IMR-90 (cell line): Measurements from ENCODE around the gene TRAF7. TPM values are rescaled to one million over a fixed set of nuclear protein-coding genes. Genes with fewer than 3 reads are reported as not detected.
A peak's percentile ranks its signal among the peaks of the same experiment; 100 is the strongest.

Source experiments
- ATAC-seq: fragments of 200-7000 bp; cut with Tn5 transposase; 2 replicates; pipeline ENCODE4 v1.9.1; 2020; ENCODE audit warnings: low read depth, mild to moderate bottlenecking, moderate library complexity
- BruUV-seq: library from RNA; stranded (reverse); fragments of 400-500 nt; replicated peaks from 2 replicates; lab custom pipeline; 2021; lab: Mats Ljungman, UMichigan
- CTCF ChIA-PET: fragments of 300-600 bp; formaldehyde crosslinking; extraction: SDS; loops from one replicate; lab custom pipeline; 2021; ENCODE audit warnings: antibody characterized with exemption; lab: Yijun Ruan, JAX
- POLR2A ChIA-PET: fragments of 300-600 bp; sonication (Branson Sonifier 250); formaldehyde crosslinking; loops from one replicate; lab custom pipeline; 2022; ENCODE audit warnings: antibody characterized with exemption; ENCODE audit not compliant: unreplicated experiment; lab: Charles Lee
- DNase-seq: peaks from one replicate; pipeline ENCODE4 v3.0.0; 2013
- H2AFZ ChIP-seq: replicated peaks from 2 replicates; pipeline ENCODE3; 2013; ENCODE audit warnings: low read length, mild to moderate bottlenecking; ENCODE audit not compliant: poor library complexity
- H2AK5ac ChIP-seq: 2 replicates; pipeline ENCODE4 v1.6.1; 2013; ENCODE audit warnings: low read depth, low read length, inconsistent platforms
- H2AK9ac ChIP-seq: replicated peaks from 2 replicates; pipeline ENCODE3; 2013; ENCODE audit warnings: mild to moderate bottlenecking, low read depth, low read length, moderate library complexity; ENCODE audit not compliant: poor library complexity
- H2BK120ac ChIP-seq: 2 replicates; pipeline ENCODE4 v1.6.1; 2013; ENCODE audit warnings: low read depth, low read length, inconsistent platforms
- H2BK15ac ChIP-seq: 3 replicates; pipeline ENCODE4 v1.6.1; 2013; ENCODE audit warnings: low read depth, low read length, inconsistent platforms
- H2BK20ac ChIP-seq: 2 replicates; pipeline ENCODE4 v1.6.1; 2013; ENCODE audit warnings: low read depth, mild to moderate bottlenecking, inconsistent platforms, low read length, moderate library complexity
- H2BK5ac ChIP-seq: 2 replicates; pipeline ENCODE4 v1.6.1; 2013; ENCODE audit warnings: mild to moderate bottlenecking, low read depth, low read length, inconsistent platforms; ENCODE audit not compliant: poor library complexity, severe bottlenecking
- H3K14ac ChIP-seq: replicated peaks from 2 replicates; pipeline ENCODE4 v1.6.1; 2013; ENCODE audit warnings: low read depth, low read length, inconsistent platforms
- H3K18ac ChIP-seq: 2 replicates; pipeline ENCODE4 v1.6.1; 2013; ENCODE audit warnings: low read depth, low read length, control low read depth
- H3K23ac ChIP-seq: 2 replicates; pipeline ENCODE4 v1.6.1; 2013; ENCODE audit warnings: low read depth, low read length, inconsistent platforms
- H3K27ac ChIP-seq: 2 replicates; pipeline ENCODE4 v1.5.1; 2013; ENCODE audit warnings: mild to moderate bottlenecking, control low read depth, low read length; ENCODE audit not compliant: insufficient read depth
- H3K27me3 ChIP-seq: 2 replicates; pipeline ENCODE4 v1.6.1; 2013; ENCODE audit warnings: low read length; ENCODE audit not compliant: control insufficient read depth, insufficient read depth
- H3K36me3 ChIP-seq: 2 replicates; pipeline ENCODE4 v1.6.1; 2013; ENCODE audit warnings: low read length, mixed read lengths; ENCODE audit not compliant: control insufficient read depth, insufficient read depth
- H3K4ac ChIP-seq: 2 replicates; pipeline ENCODE4 v1.6.1; 2013; ENCODE audit warnings: low read depth, low read length, inconsistent platforms
- H3K4me1 ChIP-seq: 2 replicates; pipeline ENCODE4 v1.6.1; 2013; ENCODE audit warnings: low read length, mixed read lengths; ENCODE audit not compliant: control insufficient read depth, insufficient read depth
- H3K4me2 ChIP-seq: 2 replicates; pipeline ENCODE4 v1.6.1; 2013; ENCODE audit warnings: low read depth, mild to moderate bottlenecking, control low read depth, low read length, moderate library complexity
- H3K4me3 ChIP-seq: 2 replicates; pipeline ENCODE4 v1.5.1; 2013; ENCODE audit warnings: low read depth, mild to moderate bottlenecking, control low read depth, low read length, moderate library complexity; ENCODE audit not compliant: insufficient read depth
- H3K56ac ChIP-seq: 2 replicates; pipeline ENCODE4 v1.6.1; 2013; ENCODE audit warnings: low read length, inconsistent platforms; ENCODE audit not compliant: insufficient read depth; ENCODE audit errors: extremely low read depth
- H3K79me1 ChIP-seq, 2 experiments: 2 replicates each; pipeline ENCODE4 v1.6.1; 2013; ENCODE audit warnings: low read length in 2 of 2, inconsistent platforms in 1 of 2, low read depth in 1 of 2
- H3K9ac ChIP-seq: 2 replicates; pipeline ENCODE4 v1.6.1; 2013; ENCODE audit warnings: low read depth, low read length, control low read depth
- H3K9me1 ChIP-seq: 2 replicates; pipeline ENCODE4 v1.6.1; 2013; ENCODE audit warnings: low read length, inconsistent platforms; ENCODE audit not compliant: insufficient read depth
- H3K9me3 ChIP-seq: 2 replicates; pipeline ENCODE4 v1.6.1; 2013; ENCODE audit warnings: low read length; ENCODE audit not compliant: control insufficient read depth, insufficient read depth
- H4K20me1 ChIP-seq: 2 replicates; pipeline ENCODE4 v1.6.1; 2013; ENCODE audit warnings: low read length, inconsistent platforms; ENCODE audit not compliant: insufficient read depth
- H4K5ac ChIP-seq: 2 replicates; pipeline ENCODE4 v1.6.1; 2013; ENCODE audit warnings: mild to moderate bottlenecking, low read depth, low read length, control low read depth
- H4K8ac ChIP-seq, 2 experiments: 2 replicates each; pipeline ENCODE4 v1.6.1; 2013; ENCODE audit warnings: low read depth in 2 of 2, low read length in 2 of 2, control low read depth in 1 of 2, inconsistent platforms in 1 of 2
- H4K91ac ChIP-seq: 2 replicates; pipeline ENCODE4 v1.6.1; 2013; ENCODE audit warnings: low read depth, low read length, inconsistent platforms; ENCODE audit not compliant: insufficient read depth
- CEBPB ChIP-seq: IDR thresholded peaks from 2 replicates; pipeline ENCODE4 v1.6.1; 2012; ENCODE audit warnings: low read depth, low read length, improper control_type of control experiment
- FOS ChIP-seq: fragments of 150-350 bp; IDR thresholded peaks from 2 replicates; pipeline ENCODE4 v1.6.1; 2016; ENCODE audit warnings: low read depth, low read length
- MAZ ChIP-seq: IDR thresholded peaks from 2 replicates; pipeline ENCODE4 v1.6.1; 2012; ENCODE audit warnings: low read depth, mild to moderate bottlenecking, low read length, improper control_type of control experiment, moderate library complexity, borderline replicate concordance
- MXI1 ChIP-seq: IDR thresholded peaks from 2 replicates; pipeline ENCODE4 v1.6.1; 2012; ENCODE audit warnings: low read depth, mild to moderate bottlenecking, low read length, moderate library complexity, borderline replicate concordance
- POLR2A ChIP-seq: IDR thresholded peaks from 2 replicates; pipeline ENCODE4 v1.6.1; 2012; ENCODE audit warnings: mild to moderate bottlenecking, low read depth, low read length
- SMC3 ChIP-seq: fragments of 150-350 bp; IDR thresholded peaks from 2 replicates; pipeline ENCODE4 v1.6.1; 2016; ENCODE audit warnings: low read depth, mild to moderate bottlenecking, antibody characterized with exemption, low read length, moderate library complexity
- USF2 ChIP-seq: fragments of 150-350 bp; IDR thresholded peaks from 2 replicates; pipeline ENCODE4 v1.6.1; 2017; ENCODE audit warnings: mild to moderate bottlenecking, antibody characterized with exemption, low read length, low read depth
- WGBS, 2 experiments: methylation state at CpG; one replicate each; pipeline versions ENCODE4 v1.1.5 to v1.1.7; 2013; ENCODE audit warnings: missing lambda C conversion rate in 2 of 2; ENCODE audit not compliant: insufficient read length in 1 of 2; ENCODE audit errors: extremely low coverage in 2 of 2; 5-methylcytosine and 5-hydroxymethylcytosine counted together
- dilution Hi-C: fragments of 300-500 bp; cut with HindIII; formaldehyde crosslinking; loops from one replicate; pipeline ENCODE4 v1.14.3; 2018; ENCODE audit warnings: low sequenced_read_pairs; ENCODE audit not compliant: unreplicated experiment
- in situ Hi-C: fragments of 300-500 bp; cut with MboI; formaldehyde crosslinking; loops from 3 replicates; pipeline ENCODE4 v1.14.3; 2019; ENCODE audit warnings: low sequenced_read_pairs, inconsistent platforms, mixed read lengths
- intact Hi-C: fragments of 100-400 bp; cut with micrococcal nuclease; formaldehyde crosslinking; loops from 2 replicates; pipeline ENCODE4 v1.10.0; 2022
- polyA plus RNA-seq, 3 experiments: library from polyadenylated mRNA; depleted of rRNA; stranded (reverse); fragments of >200 nt; gene quantifications; 2 replicates each; pipeline ENCODE4 v1.2.3, GENCODE V29; 2012; ENCODE audit warnings: low replicate concordance in 1 of 3
- total RNA-seq: library from RNA; depleted of rRNA; stranded (reverse); fragments of >200 nt; gene quantifications from 2 replicates; pipeline ENCODE4 v1.2.3, GENCODE V29; 2012

Gene TRAF7
- total and polyA plus RNA-seq, 2 of the 4 experiments (the other 2 are of a cell fraction): 29.6 to 52.6 TPM

GRCh38 chr16:2223221-2223941, 67.8 kb downstream of the TRAF7 start, which contains the start of gene E4F1:
TSS of gene E4F1 (plus strand) at chr16:2223591. CDS start at chr16:2223614, 23 bp downstream.
- dilution Hi-C loops: no loop called here
- Histone ChIP-seq H3K9me1 (peaks cover 15% of the 10 kb centered on the region; the same call in 1 of the 2 replicates), H2BK15ac (no peak within 1 kb of the TSS), H4K8ac (peak within 1 kb of the TSS; percentile 59 to 76; a peak in 3 of 4 replicates), H3K23ac (no peak within 1 kb of the TSS; the same call in 1 of the 2 replicates), H2AK9ac (peak within 1 kb of the TSS; percentile 94), H3K9ac (peak within 1 kb of the TSS; percentile 70), H4K5ac (peak within 1 kb of the TSS; percentile 43), H2AK5ac (peak within 1 kb of the TSS; percentile 60; the same call in 1 of the 2 replicates), H3K9me3 (no peaks in the 10 kb centered on the region), H2AFZ (peak within 1 kb of the TSS; percentile 99), H3K4me3 (peak within 1 kb of the TSS; percentile 58), H3K27me3 (no peaks in the 10 kb centered on the region), H3K4me1 (peaks cover 12% of the 10 kb centered on the region), H3K18ac (no peak within 1 kb of the TSS), H3K36me3 (no peaks in the 10 kb centered on the region; the same call in 1 of the 2 replicates), H3K4ac (peak within 1 kb of the TSS; percentile 38), H4K20me1 (peaks cover 18% of the 10 kb centered on the region), H2BK120ac (no peak within 1 kb of the TSS; the same call in 1 of the 2 replicates), H2BK5ac (peak within 1 kb of the TSS; percentile 43), H3K27ac (peak within 1 kb of the TSS; percentile 46), H4K91ac (peak within 1 kb of the TSS; percentile 38; the same call in 1 of the 2 replicates), H2BK20ac (no peak within 1 kb of the TSS), H3K56ac (peak within 1 kb of the TSS; percentile 26; the same call in 1 of the 2 replicates), H3K79me1 (peaks cover 2 to 35% of the 10 kb centered on the region in 2 experiments; a peak in 2 of 4 replicates), H3K4me2 (peak within 1 kb of the TSS; percentile 97), H3K14ac (peak within 1 kb of the TSS; percentile 8; the same call in 1 of the 2 replicates)
- intact Hi-C loops: no loop called here
- ChIA-PET POLR2A (no interaction called here), CTCF (no interaction called here)
- in situ Hi-C loops: no loop called here
- BruUV-seq: no TSS peak
- TF ChIP-seq USF2 (peak; percentile 19; the same call in 1 of the 2 replicates), SMC3 (no peak), CEBPB (peak; percentile 99), POLR2A (peak; percentile 91), MXI1 (peak; percentile 93), MAZ (peak; percentile 97), FOS (no peak)
- 0% methylated on average over 51 of the region's 82 CpGs; no CpG with 5 or more reads in 1 of the 2 experiments for WGBS, 2 experiments
- ATAC-seq: peak; percentile 99
- peak; percentile 99 for DNase-seq
